Ishikawa (cell line): ENCODE results near the gene KCNF1.

ENCODE experiments used
- CEBPB ChIP-seq: IDR thresholded peaks from 2 replicates; pipeline ENCODE4 v1.6.1; 2012
- CREB1 ChIP-seq: IDR thresholded peaks from 2 replicates; pipeline ENCODE4 v1.6.1; 2012; ENCODE audit warnings: low read depth
- EGR1 ChIP-seq: IDR thresholded peaks from 2 replicates; pipeline ENCODE4 v1.6.1; 2012
- EP300 ChIP-seq: IDR thresholded peaks from 2 replicates; pipeline ENCODE4 v1.6.1; 2012; ENCODE audit warnings: borderline replicate concordance
- FOXM1 ChIP-seq: IDR thresholded peaks from 2 replicates; pipeline ENCODE4 v1.6.1; 2012; ENCODE audit warnings: low read depth, borderline replicate concordance
- MAX ChIP-seq: IDR thresholded peaks from 2 replicates; pipeline ENCODE4 v1.6.1; 2012
- NFIC ChIP-seq: IDR thresholded peaks from 2 replicates; pipeline ENCODE4 v1.6.1; 2012
- RAD21 ChIP-seq: IDR thresholded peaks from 2 replicates; pipeline ENCODE4 v1.6.1; 2012; ENCODE audit warnings: low read depth
- REST ChIP-seq: IDR thresholded peaks from 2 replicates; pipeline ENCODE4 v1.6.1; 2012; ENCODE audit warnings: low read depth, mild to moderate bottlenecking
- TAF1 ChIP-seq: IDR thresholded peaks from 2 replicates; pipeline ENCODE4 v1.6.1; 2012; ENCODE audit warnings: low read depth, mild to moderate bottlenecking
- TCF12 ChIP-seq: IDR thresholded peaks from 2 replicates; pipeline ENCODE4 v1.6.1; 2012; ENCODE audit warnings: low read depth
- TEAD4 ChIP-seq: IDR thresholded peaks from 2 replicates; pipeline ENCODE4 v1.6.1; 2012
- YY1 ChIP-seq: IDR thresholded peaks from 2 replicates; pipeline ENCODE4 v1.6.1; 2012; ENCODE audit warnings: low read depth
- ZBTB7A ChIP-seq: IDR thresholded peaks from 2 replicates; pipeline ENCODE4 v1.6.1; 2012; ENCODE audit warnings: low read depth
- TF ChIP-seq, protein P1 (sequence below): IDR thresholded peaks from 2 replicates; pipeline ENCODE4 v1.6.1; 2012

Gene KCNF1, protein sequence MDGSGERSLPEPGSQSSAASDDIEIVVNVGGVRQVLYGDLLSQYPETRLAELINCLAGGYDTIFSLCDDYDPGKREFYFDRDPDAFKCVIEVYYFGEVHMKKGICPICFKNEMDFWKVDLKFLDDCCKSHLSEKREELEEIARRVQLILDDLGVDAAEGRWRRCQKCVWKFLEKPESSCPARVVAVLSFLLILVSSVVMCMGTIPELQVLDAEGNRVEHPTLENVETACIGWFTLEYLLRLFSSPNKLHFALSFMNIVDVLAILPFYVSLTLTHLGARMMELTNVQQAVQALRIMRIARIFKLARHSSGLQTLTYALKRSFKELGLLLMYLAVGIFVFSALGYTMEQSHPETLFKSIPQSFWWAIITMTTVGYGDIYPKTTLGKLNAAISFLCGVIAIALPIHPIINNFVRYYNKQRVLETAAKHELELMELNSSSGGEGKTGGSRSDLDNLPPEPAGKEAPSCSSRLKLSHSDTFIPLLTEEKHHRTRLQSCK

DNA sequence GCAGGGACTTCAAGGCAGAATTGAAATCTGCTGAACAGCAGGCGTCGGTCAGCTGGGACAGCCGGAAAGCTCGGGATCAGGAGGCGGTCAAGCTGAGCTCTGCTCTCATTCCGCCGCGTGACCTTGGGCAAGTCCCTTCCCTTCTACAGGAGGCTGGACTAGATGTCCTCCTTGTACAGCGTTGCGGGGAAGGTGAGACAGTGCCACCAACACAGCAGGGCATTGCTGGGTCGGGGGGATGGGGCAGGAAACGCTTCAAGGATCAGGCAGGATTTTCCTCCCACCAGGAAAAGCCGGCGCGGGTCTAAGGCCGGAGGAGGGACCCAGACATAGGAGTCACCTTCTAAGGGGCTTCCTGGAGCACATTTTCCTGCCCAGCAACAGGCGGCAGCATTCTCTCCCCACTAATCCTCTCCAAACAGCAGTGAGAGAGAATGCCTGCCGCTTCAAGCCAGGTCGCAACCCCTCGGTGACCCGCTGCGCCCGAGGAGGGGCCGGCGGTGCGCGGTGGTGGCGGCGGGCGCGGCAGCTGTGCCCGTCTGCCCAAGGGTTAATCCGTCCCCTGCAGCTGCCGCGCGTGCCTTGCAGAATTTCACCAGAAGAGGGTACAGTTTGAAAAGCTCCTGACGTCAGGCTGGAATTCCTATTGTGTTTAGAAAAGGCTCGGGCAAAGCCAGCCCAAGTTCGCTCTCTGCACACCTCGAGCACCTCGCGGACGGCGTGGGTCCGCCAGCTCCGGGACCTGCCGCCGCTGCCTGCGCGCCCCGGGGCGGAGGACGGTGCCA lies at the start of gene KCNF1:
TSS of gene KCNF1 (plus strand) at position 644 of the 785 bp plus-strand sequence. CDS start 493 bp downstream, outside the sequence.
- TF ChIP-seq FOXM1 (no peak), CREB1 (no peak), YY1 (no peak), CEBPB (no peak), EP300 (0 out of 2 replicates have a peak, but pooled peaks have one; percentile 21), ZBTB7A (peak; percentile 33; the same call in 1 of the 2 replicates), TAF1 (no peak), MAX (peak; percentile 64), TCF12 (peak; percentile 55; the same call in 1 of the 2 replicates), NFIC (peak; percentile 30; the same call in 1 of the 2 replicates), TEAD4 (peak; percentile 74), EGR1 (no peak), REST (no peak), RAD21 (peak; percentile 43)
- TF ChIP-seq, protein P1, sequence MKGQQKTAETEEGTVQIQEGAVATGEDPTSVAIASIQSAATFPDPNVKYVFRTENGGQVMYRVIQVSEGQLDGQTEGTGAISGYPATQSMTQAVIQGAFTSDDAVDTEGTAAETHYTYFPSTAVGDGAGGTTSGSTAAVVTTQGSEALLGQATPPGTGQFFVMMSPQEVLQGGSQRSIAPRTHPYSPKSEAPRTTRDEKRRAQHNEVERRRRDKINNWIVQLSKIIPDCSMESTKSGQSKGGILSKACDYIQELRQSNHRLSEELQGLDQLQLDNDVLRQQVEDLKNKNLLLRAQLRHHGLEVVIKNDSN = no peak

DNA sequence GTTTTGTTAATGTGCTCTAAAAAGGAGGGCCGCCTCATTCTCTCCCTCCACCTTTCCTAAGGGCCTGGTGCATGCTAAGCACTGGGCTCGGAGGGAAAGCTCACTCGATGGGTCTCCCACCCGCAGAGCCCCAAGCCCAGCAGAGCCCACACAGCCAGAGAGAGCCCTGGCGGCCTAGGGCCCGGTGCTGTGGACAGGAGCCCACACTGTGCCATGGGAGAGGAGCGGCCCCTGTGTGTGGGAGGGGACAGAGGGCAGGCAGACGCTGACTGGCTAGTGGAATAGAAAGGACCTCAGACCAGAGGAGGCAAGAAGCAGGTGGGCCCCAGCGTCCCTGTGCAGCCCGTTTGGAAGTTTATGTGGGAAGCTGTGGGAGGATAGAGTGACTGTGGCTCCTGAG lies 49.4 kb upstream of the KCNF1 start:
- TF ChIP-seq CREB1 (no peak), EP300 (no peak), FOXM1 (no peak)
- TF ChIP-seq, protein P1 = no peak

- TF ChIP-seq RAD21 = no peak
- TF ChIP-seq FOXM1 = no peak
- TF ChIP-seq ZBTB7A = no peak
- TF ChIP-seq REST = no peak
- no peak for TF ChIP-seq EP300
- TF ChIP-seq, protein P1 = no peak
- no peak for TF ChIP-seq CREB1
- TF ChIP-seq NFIC = no peak
- no peak for TF ChIP-seq CEBPB
- TF ChIP-seq MAX = no peak
- no peak for TF ChIP-seq TCF12
- no peak for TF ChIP-seq YY1
- TF ChIP-seq TEAD4 = no peak
- no peak for TF ChIP-seq EGR1
- no peak for TF ChIP-seq TAF1
Measured at GRCh38 chr2:10863047-10863446, 48.7 kb upstream of the KCNF1 start.

DNA sequence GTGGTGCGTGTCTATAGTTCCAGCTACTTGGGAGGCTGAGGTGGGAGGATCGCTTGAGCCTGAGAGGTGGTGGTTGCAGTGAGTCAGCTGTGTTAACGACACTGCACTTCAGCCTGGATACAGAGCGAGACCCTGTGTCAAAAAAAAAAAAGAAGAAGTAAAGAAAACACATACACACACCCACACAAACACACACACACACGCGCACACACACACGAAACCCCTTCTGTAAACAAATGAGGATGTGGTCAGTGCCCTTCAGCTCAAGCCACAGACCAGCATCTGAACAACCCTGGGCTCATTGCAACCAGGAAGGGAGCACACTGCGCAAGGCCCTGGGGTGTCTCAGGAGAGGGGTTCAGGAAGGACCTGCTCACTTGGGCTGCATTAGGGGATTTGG lies 47.9 kb upstream of the KCNF1 start:
- TF ChIP-seq, protein P1 = no peak
- TF ChIP-seq TCF12 = no peak
- TF ChIP-seq FOXM1 = no peak
- no peak for TF ChIP-seq CEBPB
- TF ChIP-seq NFIC = no peak
- TF ChIP-seq TEAD4 = no peak
- no peak for TF ChIP-seq CREB1
- no peak for TF ChIP-seq REST
- TF ChIP-seq TAF1 = no peak
